Ishikawa (cell line): Measurements from ENCODE around the gene ZBTB20.

Experiments
- EGR1 ChIP-seq: IDR thresholded peaks from 2 replicates; pipeline ENCODE4 v1.6.1; 2012
- EP300 ChIP-seq: IDR thresholded peaks from 2 replicates; pipeline ENCODE4 v1.6.1; 2012; ENCODE audit warnings: borderline replicate concordance
- RAD21 ChIP-seq: IDR thresholded peaks from 2 replicates; pipeline ENCODE4 v1.6.1; 2012; ENCODE audit warnings: low read depth
- YY1 ChIP-seq: IDR thresholded peaks from 2 replicates; pipeline ENCODE4 v1.6.1; 2012; ENCODE audit warnings: low read depth

DNA sequence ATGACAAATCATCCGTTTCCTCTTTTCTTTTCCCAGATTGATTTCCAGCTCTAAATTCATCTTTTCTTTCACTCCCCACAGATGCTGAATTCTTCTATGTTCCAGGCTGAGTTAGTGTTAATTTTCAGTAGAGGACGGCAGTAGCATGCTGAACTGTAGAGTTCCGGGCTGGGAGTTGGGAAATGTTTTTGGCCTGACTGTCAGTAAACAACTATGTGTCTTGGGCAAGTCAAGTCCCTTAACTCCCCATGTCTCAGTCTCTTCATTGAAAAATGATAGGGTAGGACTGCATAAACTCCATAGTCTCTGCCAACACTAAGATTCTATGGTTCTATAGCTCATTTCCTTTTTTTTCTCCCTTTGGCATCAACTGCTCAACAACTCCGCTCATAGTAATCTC lies 519.3 kb downstream of the ZBTB20 start:
- TF ChIP-seq RAD21 = no peak
- TF ChIP-seq YY1 = no peak
- TF ChIP-seq EGR1 = no peak
- no peak for TF ChIP-seq EP300
